Measurements from ENCODE around the gene IRAK1. TPM values are rescaled to one million over a fixed set of nuclear protein-coding genes. Genes with fewer than 3 reads are reported as not detected.

The IRAK1 gene
- total RNA-seq, 2 donors from 2014 or later: 66.7 to 148 TPM

DNA sequence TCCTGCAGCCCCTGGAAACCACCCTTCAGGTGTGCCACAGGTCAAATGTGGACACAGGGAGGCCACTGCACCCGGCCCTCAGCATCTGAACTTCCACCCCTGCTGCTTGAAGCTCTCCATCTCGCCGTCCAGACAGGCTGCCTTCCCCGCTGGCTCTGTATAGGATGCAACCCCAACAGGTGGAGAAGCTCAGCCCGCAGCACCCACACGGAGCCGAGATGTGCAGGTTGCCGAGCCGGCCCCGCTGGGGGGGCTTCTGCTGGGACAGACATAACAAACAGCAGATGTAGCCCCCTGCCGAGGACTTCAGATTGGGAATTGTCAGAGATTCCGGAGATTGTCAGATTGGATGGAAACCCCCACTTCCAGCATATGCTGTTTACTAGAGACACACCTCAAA, 26.6 kb downstream of the IRAK1 start:
- DNase-seq: no peak

DNA sequence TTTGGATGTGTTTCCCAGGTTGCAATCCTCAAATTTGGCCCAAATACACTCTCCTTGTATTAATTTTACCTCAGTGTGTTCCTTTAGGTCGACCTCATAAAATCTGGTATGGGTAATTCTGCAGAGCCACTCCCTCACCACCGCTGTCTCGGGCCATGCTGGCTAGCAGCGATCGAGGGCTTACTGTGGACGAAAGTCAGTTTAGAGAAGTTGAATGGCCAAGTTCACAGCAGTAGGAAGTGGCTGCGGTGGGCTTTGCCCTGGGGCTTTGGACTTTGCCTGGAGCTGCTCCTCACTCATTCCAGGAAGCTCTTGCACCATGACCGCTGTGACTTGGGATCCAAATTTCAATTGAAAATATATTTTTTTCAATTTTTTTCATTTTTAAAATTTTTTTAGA, 27.5 kb downstream of the IRAK1 start:
- Histone ChIP-seq H3K4me3 (no peak overlapping the region), H3K9me3 (no peaks in the 10 kb centered on the region), H3K4me1 (no peaks in the 10 kb centered on the region), H3K27me3 (peaks cover 10% of the 10 kb centered on the region), H3K9ac (ENCODE audit: low read depth in 2 of 2, low read length in 2 of 2) (no peak overlapping the region), H3K36me3 (no peaks in the 10 kb centered on the region), H3K27ac (no peak overlapping the region)
- no peak for DNase-seq
- intact Hi-C loops (cut with DNase I): no loop called here
- TF ChIP-seq, protein P1, sequence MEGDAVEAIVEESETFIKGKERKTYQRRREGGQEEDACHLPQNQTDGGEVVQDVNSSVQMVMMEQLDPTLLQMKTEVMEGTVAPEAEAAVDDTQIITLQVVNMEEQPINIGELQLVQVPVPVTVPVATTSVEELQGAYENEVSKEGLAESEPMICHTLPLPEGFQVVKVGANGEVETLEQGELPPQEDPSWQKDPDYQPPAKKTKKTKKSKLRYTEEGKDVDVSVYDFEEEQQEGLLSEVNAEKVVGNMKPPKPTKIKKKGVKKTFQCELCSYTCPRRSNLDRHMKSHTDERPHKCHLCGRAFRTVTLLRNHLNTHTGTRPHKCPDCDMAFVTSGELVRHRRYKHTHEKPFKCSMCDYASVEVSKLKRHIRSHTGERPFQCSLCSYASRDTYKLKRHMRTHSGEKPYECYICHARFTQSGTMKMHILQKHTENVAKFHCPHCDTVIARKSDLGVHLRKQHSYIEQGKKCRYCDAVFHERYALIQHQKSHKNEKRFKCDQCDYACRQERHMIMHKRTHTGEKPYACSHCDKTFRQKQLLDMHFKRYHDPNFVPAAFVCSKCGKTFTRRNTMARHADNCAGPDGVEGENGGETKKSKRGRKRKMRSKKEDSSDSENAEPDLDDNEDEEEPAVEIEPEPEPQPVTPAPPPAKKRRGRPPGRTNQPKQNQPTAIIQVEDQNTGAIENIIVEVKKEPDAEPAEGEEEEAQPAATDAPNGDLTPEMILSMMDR (IDR thresholded peaks at IDR 0.05): no peak

More for the DNA sequence above, 26.6 kb downstream of the IRAK1 start:
- H3K9ac ChIP-seq (ENCODE audit: low read depth in 2 of 2, low read length in 2 of 2): no peak overlapping the region
- TF ChIP-seq, protein P1 (IDR thresholded peaks at IDR 0.05): no peak
- no peaks in the 10 kb centered on the region for H3K36me3 ChIP-seq
- no peaks in the 10 kb centered on the region for H3K4me1 ChIP-seq
- H3K9me3 ChIP-seq: no peaks in the 10 kb centered on the region
- H3K4me3 ChIP-seq: no peak overlapping the region
- peaks cover 10% of the 10 kb centered on the region for H3K27me3 ChIP-seq
- H3K27ac ChIP-seq: no peak overlapping the region
- intact Hi-C loops (cut with DNase I): no loop called here

DNA sequence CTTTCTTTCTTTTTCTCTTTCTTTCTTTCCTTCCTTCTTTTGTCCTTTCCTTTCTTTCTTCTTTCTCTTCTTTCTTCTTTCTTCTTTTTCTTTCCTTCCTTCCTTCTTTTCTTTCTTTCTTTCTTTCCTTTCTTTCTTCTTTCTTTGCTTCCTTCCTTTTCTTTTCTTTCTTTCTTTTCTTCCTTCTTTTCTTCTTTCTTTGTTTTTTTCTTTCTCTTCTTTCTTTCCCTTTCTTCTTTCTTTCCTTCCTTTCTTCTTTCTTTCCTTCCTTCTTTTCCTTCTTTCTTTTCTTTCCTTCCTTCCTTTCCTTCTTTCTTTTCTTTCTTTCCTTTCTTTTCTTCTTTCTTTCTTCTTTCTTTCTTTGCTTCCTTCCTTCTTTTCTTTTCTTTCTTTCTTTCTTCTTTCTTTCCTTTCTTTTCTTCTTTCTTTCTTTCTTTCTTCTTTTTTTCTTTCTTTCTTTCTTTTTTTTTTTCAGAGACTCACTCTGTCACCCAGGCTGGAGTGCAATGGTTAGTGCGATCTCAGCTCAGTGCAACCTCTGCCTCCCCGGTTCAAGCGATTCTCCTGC, 28.6 kb downstream of the IRAK1 start:
- peaks cover 10% of the 10 kb centered on the region for H3K27me3 ChIP-seq
- H3K36me3 ChIP-seq: no peaks in the 10 kb centered on the region
- no peak for DNase-seq
- H3K9ac ChIP-seq (ENCODE audit: low read depth in 2 of 2, low read length in 2 of 2): no peak overlapping the region
- H3K4me1 ChIP-seq: no peaks in the 10 kb centered on the region
- intact Hi-C loops (cut with DNase I): no loop called here
- H3K4me3 ChIP-seq: no peak overlapping the region
- H3K9me3 ChIP-seq: no peaks in the 10 kb centered on the region
- TF ChIP-seq, protein P1 (IDR thresholded peaks at IDR 0.05): no peak
- no peak overlapping the region for H3K27ac ChIP-seq

DNA sequence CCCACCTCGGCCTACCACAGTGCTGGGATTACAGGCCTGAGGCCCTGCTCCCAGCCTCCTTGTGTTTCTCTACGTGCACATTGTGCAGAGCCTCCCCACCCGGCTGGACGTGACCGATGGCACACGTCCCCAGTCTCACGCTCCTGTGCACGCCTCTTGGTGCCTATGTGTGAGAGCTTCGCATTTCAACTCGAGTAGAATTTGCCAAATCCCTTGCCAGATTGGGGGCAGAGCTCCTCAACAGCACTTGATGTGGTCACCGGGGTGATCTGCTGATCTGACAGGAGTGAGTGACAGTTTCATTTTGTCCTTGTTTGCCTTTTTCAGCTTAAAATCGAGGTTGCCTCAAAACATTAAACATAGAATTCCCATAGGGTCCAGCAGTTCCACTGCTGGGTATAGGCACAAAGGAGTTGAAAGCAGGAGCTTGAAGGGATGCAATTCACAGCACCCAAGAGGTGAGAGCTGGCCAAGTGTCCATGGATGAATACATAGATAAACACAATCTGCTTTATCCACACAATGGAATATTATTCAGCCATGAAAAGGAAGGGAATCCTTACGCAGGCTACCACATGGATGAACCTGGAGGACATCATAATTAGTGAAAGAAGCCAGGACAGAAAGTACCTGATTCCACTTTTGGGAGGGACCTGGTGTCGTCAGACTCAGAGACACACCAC, 29.6 kb downstream of the IRAK1 start:
- Histone ChIP-seq H3K36me3 (no peaks in the 10 kb centered on the region), H3K9ac (ENCODE audit: low read depth in 2 of 2, low read length in 2 of 2) (no peak overlapping the region), H3K9me3 (no peaks in the 10 kb centered on the region), H3K27ac (no peak overlapping the region), H3K4me3 (no peak overlapping the region), H3K4me1 (no peaks in the 10 kb centered on the region), H3K27me3 (peaks cover 7% of the 10 kb centered on the region)
- intact Hi-C loops (cut with DNase I): no loop called here
- TF ChIP-seq, protein P1 (IDR thresholded peaks at IDR 0.05): no peak
- DNase-seq: no peak

DNA sequence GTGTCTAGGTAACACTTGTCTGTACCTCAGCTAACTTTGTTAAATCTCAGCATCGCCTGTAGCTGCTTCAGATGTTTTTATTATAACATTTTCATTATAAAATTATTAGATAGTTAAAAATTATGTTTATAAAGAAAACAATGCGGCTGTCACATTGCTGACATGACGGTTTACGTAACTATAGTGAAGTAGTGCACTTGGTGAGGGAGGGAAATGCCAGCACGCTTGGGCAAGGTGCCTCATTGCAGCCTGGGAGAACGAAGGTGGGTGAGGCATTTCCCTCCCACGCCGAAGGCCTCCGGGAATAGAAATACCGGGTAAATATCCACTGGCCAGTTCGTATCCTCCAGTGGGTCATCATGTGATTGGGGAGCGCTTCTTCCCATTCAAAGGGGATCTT, 31.2 kb downstream of the IRAK1 start:
- Histone ChIP-seq H3K36me3 (no peaks in the 10 kb centered on the region), H3K9me3 (no peaks in the 10 kb centered on the region)
- TF ChIP-seq, protein P1 (IDR thresholded peaks at IDR 0.05): no peak

More for the DNA sequence above, 31.2 kb downstream of the IRAK1 start:
- Histone ChIP-seq H3K27ac (no peak overlapping the region), H3K4me3 (no peak overlapping the region), H3K4me1 (no peaks in the 10 kb centered on the region), H3K27me3 (peaks cover 7% of the 10 kb centered on the region), H3K9ac (ENCODE audit: low read depth in 2 of 2, low read length in 2 of 2) (no peak overlapping the region)
- DNase-seq: no peak
- intact Hi-C loops (cut with DNase I): no loop called here

All from colonic mucosa (tissue), 4 donors.